Measurements from ENCODE around the gene ANKRD9. TPM values are rescaled to one million over a fixed set of nuclear protein-coding genes. Genes with fewer than 3 reads are reported as not detected.

Gene ANKRD9
- polyA plus RNA-seq, 1 donor: 3.8 TPM

DNA sequence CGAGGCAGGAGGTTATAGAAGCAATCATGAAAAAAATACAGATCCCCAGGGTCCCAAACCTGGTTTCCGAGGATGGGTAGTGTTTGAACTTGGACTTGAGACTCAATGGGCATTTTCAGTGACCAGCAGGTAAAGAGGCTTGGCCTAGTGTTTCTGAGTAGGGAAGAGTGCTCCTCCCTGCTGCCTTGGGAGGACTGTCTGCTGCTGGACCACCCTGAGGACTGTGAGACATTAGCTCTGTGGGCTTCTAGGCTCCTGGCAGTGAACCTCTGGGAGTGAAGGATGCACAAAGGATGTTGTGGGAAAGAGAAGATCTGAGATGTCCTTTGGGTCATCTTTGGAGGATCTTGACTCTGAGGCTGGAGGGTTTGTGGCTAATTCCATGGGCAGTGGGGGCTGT is 30.5 kb downstream of the ANKRD9 start:
- DNase-seq: no peak

DNA sequence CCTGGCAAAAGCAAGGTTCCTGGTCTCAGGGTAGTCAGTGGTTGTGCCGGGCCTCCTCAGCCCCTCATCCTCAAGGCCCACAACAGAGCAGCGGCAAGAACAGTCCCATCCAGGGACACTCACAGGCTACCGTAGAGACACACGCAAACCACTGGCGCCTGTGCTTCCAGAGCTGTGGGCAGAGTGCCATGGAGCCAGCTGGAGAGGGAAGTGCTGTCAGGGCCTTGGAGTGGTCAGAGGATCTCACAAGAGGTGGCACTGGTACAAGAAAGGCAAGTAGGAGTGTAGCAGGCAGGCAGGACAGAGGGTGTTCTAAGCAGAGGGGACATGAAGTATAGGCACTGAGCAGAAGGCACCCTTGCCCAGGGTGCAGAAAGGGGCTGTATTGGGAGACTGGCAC is 34.6 kb downstream of the ANKRD9 start:
- DNase-seq: no peak

DNA sequence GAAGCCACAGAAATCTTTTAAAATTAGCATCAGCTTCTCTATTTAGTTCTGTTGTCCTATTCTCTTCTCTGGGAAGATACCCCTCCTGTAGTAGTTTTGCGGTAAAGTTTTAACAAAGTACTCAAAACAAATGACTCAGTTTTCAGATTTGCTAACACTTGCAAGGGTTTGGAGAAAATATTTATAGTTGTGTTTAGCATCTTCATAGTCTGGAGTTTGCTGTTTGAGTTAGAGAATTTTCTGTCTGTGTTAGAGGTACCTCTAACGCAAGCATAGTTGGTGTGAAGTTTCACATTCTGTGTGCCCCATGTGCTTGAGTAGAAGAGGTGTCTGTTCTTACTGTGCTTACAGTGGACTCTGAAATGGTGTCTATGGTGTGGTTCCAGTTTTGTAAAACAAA is 36.0 kb downstream of the ANKRD9 start:
- no peak for DNase-seq

DNA sequence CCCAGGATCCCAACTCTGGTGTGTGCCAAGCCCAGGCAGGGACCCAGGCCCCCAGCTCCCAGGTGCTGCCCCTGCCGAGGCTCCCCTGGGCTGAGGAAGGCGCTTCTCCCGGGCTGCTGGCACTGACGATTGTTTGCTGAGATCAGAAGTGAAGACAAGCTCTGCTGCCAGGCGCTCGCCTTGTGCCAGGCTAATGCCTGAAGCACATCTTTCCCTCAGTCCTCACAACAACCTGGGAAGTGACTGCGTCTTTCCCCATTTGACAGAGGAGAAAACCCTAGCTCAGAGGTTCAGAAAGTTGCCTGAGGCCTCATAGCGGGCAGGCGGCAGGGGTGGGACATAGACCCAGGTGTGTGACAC is 36.8 kb downstream of the ANKRD9 start:
- no peak for DNase-seq

DNA sequence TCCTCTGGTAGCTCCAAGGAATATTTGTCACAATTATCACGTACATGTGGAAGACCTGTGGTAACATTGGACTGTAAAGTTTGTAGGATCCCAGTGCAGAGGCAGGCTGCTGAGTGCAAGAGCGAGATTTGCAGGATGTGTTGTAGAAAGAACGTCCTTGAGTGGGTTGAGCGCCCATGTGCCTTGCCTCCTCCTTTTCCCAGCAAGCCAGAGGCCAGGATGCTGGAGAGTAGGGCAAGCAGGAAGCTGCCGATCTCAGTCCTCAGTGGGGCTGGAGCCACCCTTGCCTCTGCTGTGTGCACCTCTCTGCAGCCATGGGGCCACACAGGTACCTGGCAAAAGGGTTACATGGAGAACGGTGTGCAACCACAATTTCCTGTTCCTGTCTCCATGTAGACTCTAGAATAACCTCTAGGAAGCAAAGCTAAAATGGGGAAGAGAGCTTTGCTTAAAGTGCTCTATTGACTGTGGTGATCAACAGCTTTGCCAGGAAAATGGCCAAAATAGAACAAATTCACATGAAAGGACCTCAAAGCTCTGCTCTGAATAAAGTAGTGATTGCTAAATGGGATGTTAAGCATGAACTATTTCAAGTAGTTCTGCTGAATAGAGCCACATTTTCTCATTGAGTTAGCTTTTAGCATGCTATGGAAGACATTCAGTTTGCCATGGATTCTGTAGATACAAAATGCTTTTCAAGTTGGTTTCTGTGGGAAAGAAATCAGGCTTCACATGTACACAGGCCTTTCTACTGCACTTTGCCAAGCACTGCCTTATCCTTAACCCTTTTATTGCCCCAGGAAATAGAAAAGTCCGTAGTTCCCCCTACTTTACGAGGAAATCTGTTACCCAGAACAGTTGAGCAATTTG is 37.4 kb downstream of the ANKRD9 start:
- DNase-seq: no peak

DNA sequence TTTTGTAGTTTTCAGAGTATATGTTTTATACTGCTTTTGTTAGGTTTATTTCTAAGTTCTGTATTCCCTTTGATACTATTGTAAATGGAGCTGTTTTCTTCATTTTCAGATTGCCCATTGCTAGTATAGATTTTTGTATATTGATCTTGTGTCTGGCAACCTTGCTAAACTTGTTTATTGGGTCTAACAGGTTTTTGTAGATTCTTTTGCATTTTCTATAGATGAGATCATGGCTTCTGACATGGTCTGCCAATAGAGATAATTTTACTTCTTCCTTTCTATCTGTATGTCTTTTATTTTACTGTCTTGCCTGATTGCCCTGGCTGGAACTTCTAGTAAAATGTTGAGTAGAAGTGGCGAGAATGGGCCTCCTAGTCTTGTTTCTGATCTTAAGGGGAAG is 40.3 kb downstream of the ANKRD9 start:
- no peak for DNase-seq

DNA sequence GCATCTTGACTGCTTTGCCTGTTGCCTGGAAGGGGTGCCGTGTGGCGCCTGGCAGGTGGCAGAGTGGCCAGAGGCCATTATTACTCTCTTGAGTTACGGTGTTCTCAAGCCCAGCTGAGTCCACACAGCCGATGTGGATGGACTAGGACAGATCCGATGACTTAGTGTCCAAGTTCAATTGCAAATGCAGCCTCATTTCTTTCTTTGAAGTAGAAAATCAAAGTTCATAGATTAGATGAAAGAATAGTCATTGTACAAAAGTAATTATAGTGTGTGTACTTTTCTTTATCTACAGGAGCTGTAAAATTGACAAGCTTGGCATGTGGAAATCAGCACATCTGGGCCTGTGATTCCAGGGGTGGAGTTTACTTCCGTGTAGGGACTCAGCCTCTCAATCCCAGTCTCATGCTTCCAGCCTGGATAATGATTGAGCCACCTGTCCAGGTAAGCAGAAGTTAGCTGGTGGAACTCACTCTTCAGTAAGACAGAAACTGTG is 44.7 kb downstream of the ANKRD9 start:
- DNase-seq: no peak

DNA sequence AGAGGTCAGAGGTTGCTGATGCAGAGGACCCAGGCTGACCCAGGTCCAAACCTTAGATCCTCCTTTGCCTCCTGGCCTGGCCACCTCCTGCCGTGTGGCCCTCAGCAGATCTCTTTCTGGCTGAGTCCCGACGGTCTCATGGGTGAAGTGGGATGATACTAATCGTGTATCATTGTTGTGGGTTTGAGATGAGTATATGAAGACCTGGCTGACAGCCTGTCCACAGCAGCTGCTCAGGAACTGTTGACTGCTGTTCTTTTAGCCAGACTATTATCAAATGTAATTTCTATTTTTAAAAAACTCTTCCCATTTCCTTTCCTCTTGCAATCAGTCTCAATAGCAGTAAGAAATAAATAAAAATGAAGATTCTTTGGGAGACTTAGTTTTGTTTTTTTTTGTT is 45.6 kb downstream of the ANKRD9 start:
- DNase-seq: no peak

DNA sequence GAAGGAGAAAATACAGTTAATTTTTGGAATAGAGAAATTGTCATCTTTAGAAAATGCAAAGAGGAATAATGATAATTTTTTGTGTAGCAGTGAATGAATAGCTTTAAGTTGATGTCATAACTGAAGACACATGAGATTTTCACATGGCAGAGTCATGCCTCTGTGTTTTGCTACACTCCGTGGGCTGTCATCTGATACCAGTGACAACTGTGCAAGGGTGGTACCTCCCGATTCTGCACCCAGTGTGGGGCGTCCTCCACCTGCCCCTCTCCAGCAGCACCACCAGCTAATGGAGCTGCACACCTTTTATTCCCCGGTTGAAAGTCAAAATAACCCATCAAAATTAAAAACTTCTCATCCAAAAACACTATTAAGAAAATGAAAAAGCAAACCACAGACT is 47.2 kb downstream of the ANKRD9 start:
- no peak for DNase-seq

DNA sequence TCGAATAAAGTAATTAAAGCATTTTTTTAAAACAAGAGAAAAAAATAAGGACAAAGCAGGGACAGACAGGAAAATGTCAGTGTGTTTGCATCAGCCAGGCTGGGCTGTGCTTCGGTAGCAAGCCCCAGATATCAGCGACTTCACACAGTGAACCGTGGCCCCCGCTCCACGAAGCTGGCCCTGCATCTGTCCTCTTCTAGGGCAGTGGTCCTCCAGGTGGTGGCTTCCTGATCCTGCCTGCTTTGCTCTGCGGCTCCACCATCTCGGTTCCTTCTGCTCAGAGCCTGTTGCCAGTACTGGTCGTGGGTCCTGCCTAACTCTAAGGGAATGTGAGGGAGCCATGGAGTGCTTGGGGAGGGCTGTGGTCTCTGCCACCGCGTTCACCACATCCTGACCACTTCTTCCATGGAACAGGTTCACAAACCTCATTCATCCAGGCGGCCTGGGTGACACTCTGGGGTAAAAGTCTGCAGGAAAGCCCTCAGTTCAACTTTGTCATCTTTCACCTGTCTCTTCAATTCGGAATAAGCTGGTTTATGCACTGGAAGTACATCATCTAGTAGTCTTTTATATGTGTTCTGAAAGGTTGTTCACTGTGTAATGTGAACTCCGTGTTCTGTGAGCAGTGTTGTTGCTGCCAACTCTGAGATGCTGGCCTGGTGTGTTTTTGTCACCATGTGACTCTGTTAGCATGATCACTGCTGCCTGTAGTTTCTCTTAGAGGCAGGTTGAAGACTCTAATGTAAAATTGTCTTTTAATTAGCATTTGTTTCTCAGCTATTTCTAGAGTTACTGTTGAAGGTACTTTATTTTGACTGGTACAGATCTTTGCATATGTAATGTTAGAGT is 47.9 kb downstream of the ANKRD9 start:
- DNase-seq: no peak

DNA sequence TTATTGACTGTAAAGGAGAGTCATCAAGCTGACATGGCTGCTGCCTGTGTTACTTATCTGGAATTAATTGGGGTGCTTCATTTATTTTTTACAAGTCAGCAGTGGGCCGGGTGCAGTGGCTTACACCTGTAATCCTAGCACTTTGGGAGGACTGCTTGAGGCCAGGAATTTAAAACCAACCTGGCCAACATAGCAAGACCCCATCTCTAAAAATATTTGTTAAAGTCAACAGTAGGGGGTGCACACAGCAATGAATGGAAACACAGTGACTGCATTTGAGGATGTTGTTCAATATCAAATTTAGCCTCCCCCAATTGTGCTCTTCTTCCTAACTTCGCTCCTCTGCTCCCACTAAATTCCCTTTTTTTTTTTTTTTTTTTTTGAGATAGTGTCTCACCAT is 52.1 kb downstream of the ANKRD9 start:
- DNase-seq: no peak

DNA sequence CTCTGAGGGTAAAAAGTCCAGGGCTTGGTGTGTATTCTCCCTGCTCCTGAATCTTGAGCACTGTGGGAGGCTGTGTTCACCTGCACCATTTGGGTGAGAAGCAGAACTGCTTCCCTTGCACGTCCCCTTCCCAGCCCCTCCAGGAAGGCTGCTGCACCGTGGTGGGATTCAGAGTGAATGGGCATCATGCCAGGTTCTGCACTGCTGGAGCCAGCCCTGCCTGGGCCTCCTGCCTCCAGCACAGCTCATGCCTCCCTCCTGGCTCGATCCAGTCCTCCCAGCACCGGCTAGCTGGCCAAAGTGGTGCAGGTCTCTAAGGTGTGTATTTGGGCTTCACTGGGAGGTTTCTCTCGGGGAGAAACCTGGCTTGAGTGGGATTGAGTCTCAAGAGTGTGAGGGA is 54.9 kb downstream of the ANKRD9 start:
- no peak for DNase-seq

DNA sequence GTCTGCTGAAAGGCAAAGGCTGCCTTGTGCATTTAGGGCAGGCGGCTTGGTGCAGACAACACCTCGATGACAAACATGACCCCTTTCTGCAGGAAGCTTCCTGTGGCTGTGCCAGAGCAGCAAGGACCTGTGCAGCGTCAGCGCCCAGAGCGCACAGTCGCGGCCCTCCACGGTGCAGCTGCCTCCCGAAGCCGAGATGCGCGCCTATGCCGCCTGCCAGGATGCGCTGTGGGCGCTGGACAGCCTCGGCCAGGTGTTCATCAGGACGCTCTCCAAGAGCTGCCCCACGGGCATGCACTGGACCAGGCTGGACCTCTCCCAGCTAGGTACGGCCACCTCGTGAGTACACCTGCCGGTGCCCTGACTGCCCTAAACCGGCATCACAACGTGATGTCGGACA is 57.3 kb downstream of the ANKRD9 start:
- DNase-seq: no peak

Other genes starting within 250 kb of the ANKRD9 start
- gene MOK, start 204.6 kb downstream of the ANKRD9 start, polyA plus RNA-seq (ENCODE audit: insufficient read length): 37.2 TPM
- 21.3 TPM for gene ZNF839, start 190.0 kb downstream of the ANKRD9 start, polyA plus RNA-seq (ENCODE audit: insufficient read length)
- gene CINP, start 146.9 kb downstream of the ANKRD9 start, polyA plus RNA-seq (ENCODE audit: insufficient read length): 36.4 TPM
- 15.9 TPM for gene TECPR2, start 146.8 kb downstream of the ANKRD9 start, polyA plus RNA-seq (ENCODE audit: insufficient read length)
- 44.0 TPM for gene RCOR1, start 82.9 kb upstream of the ANKRD9 start, polyA plus RNA-seq (ENCODE audit: insufficient read length)